GM18508 (cell line): ENCODE data around the gene MYG1.

Experiments used
- ATAC-seq: cut with Tn5 transposase; IDR thresholded peaks from one replicate; pipeline ENCODE4 v1.9.1; 2021; ENCODE audit warnings: moderate number of reproducible peaks; ENCODE audit not compliant: insufficient read depth, unreplicated experiment

The MYG1 gene

DNA sequence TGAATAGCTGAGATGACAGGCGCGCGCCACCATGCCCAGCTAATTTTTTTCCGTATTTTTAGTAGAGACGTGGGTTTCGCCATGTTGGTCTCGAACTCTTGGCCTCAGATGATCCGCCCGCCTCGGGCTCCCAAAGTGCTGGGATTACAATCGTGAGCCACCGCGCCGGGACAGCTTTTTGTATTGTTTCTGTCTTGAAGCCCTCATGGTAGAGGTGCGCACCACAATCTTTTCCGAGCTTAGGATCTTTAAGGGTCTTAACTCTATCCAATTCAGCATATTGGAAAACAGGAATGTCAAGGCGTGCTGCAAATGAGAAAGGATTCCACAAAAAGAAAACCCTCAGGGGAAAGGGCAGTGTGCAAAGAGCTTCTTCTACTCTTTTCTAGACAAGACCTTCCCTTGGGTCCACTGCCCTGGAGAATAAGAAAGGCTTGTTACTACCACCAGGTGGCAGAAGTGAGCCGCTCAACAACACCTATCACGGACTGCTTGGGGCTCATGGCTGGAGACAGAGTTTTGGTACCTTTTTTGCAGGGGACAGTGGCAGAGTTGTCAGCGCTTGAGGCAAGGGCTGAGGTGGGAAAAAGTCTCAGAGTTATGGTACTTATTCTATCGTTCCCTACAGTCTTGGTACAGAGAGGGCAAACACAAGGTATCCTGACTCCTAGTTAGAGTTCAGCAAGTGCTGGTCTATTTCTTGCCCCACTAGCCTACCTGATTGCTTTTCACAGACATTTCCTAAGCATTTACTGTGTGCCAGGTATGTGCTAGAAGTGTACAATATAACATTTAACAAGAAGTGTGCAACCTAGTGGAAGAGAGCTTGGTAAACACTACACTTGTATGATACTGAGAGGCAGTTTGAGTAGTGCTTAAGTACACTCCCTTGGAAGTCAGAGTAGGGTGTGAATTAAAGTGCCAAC, 53.1 kb downstream of the MYG1 start:
- peak; percentile 53 for ATAC-seq

- ATAC-seq, result no peak
Observed at GRCh38 chr12:53353257-53353655, 53.8 kb downstream of the MYG1 start.

DNA sequence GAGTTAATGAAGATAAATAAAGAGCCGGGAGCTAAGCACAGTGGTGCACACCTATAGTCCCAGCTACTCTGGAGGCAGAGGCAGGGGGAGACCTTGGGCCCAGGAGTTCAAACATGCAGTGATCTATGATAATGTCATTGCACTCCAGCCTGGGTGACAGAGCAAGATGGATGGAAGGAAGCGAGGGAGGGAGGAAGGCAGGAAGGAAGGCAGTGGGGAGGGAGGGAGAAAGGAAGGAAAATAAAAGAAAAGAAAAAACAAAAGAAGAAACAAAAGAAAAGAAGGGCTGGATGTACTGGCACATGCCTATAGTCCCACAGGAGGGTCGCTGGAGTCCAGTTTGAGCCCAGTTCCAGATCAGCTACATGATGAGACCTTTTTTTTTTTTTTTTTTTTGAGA, 55.6 kb downstream of the MYG1 start:
- ATAC-seq, result no peak
